Measurements from ENCODE around the gene CREB5. TPM values are rescaled to one million over a fixed set of nuclear protein-coding genes. Genes with fewer than 3 reads are reported as not detected.

CREB5 gene
- total and polyA plus RNA-seq, 2 donors (not counting 3 experiments of a cell fraction or from before 2014, with no cell fraction given), result 19.6 to 28.4 TPM

DNA sequence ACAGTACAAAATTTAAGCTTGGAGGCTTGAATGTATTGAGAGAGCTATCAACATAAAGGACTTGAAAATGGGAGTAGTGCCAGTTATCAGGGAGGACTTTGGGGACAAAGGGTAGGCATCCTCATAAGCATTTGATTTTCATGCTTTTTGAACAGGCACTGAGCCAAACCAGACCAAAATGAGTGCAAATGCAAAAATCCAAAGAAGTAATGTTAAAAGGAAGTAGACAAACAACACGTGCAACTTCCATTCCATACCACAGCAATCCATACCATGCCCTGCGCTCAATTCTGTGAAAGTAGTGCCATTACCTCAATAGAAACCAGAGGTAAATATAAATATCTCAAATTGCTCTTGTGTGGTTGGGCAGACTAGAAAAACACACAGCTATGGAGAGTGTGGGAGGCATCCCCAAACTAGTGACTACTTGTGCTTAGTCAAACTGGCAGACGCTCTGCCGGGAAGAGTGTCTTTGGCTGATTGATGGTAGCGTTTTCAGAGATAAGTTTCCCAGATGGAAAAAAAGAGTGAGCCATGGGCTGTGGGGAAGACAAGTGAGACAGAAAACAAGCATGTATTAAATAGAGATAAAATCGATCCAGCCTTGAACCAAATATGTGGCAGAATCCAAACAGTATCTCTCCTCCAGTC lies 161.5 kb downstream of the CREB5 start:
- dilution Hi-C loops (cut with MboI; ENCODE audit: extremely low pct_ligation_motif_present, low sequenced_read_pairs) (no loop called here), intact Hi-C loops (cut with micrococcal nuclease) (loop anchor here (1.0 to 5.0 kb wide), 4 partner anchors 32 to 164 kb away; no protein-coding TSS in a partner anchor)
- DNase-seq (ENCODE audit: low read depth, low spot score), result no peak
- no peaks in the 10 kb centered on the region for H4K20me1 ChIP-seq (replicated peaks; ENCODE audit: control insufficient read depth, extremely low read depth, insufficient read depth, low read length)
- peak; percentile 15 for FAIRE-seq
- no peaks in the 10 kb centered on the region for H3K36me3 ChIP-seq (ENCODE audit: control insufficient read depth in 2 of 2, extremely low read depth in 1 of 2, insufficient read depth in 2 of 2, low read length in 2 of 2)
- H3K9ac ChIP-seq (replicated peaks; ENCODE audit: extremely low read depth, insufficient read depth, low read length), result no peak overlapping the region
- peaks cover 21% of the 10 kb centered on the region for H3K4me1 ChIP-seq (ENCODE audit: control insufficient read depth, extremely low read depth, insufficient read depth, low read length)
- H3K9me3 ChIP-seq (replicated peaks; ENCODE audit: control insufficient read depth, insufficient read depth, low read length), result no peaks in the 10 kb centered on the region
- peaks cover 2 to 10% of the 10 kb centered on the region in 2 experiments for H3K27me3 ChIP-seq (ENCODE audit: control insufficient read depth in 2 of 2, insufficient read depth in 2 of 2, low read length in 2 of 2)
- H3K9me1 ChIP-seq (replicated peaks; ENCODE audit: control insufficient read depth, extremely low read depth, insufficient read depth, low read length), result no peaks in the 10 kb centered on the region
- no peak overlapping the region for H3K4me3 ChIP-seq (replicated peaks in 1 of 3; ENCODE audit: insufficient read depth in 1 of 3, low read depth in 1 of 3, low read length in 3 of 3)
- H3K79me2 ChIP-seq (ENCODE audit: control insufficient read depth, insufficient read depth, low read length), result no peaks in the 10 kb centered on the region
- H2AFZ ChIP-seq (ENCODE audit: low read depth, low read length), result no peak overlapping the region
- BruUV-seq (replicated peaks), result no TSS peak
- H3K4me2 ChIP-seq (ENCODE audit: insufficient read depth, low read length), result no peak overlapping the region
- ChIA-PET CTCF (interaction anchor here (1.0 to 1.5 kb wide), 5 partner anchors 17 to 174 kb away, joined by 3 to 6 read pairs (median 4); no protein-coding TSS in a partner anchor), POLR2A (no interaction called here)
- no peak for TF ChIP-seq FOS (IDR thresholded peaks at IDR 0.05; ENCODE audit: borderline replicate concordance, insufficient read depth, low read length)
- no peak for TF ChIP-seq EZH2 (IDR thresholded peaks at IDR 0.05; ENCODE audit: borderline replicate concordance, low read depth, low read length, severe bottlenecking)
- no peak for TF ChIP-seq POLR2A (IDR thresholded peaks at IDR 0.05; ENCODE audit: low read depth, low read length)
- TF ChIP-seq JUN (IDR thresholded peaks at IDR 0.05; ENCODE audit: borderline replicate concordance, insufficient read depth, insufficient read length, low read depth), result no peak
- TF ChIP-seq MYC (IDR thresholded peaks at IDR 0.05; ENCODE audit: low read depth, low read length), result no peak
- TF ChIP-seq POLR2AphosphoS5 (IDR thresholded peaks at IDR 0.05; ENCODE audit: insufficient read depth, low read depth, low read length), result no peak
- no peak for TF ChIP-seq GATA2 (IDR thresholded peaks at IDR 0.05; ENCODE audit: insufficient read depth, insufficient read length, low read depth, low read length)
- TF ChIP-seq, protein P1, sequence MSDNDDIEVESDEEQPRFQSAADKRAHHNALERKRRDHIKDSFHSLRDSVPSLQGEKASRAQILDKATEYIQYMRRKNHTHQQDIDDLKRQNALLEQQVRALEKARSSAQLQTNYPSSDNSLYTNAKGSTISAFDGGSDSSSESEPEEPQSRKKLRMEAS (IDR thresholded peaks at IDR 0.05; ENCODE audit: insufficient read depth, insufficient read length), result no peak
- no peak overlapping the region for H3K27ac ChIP-seq (ENCODE audit: insufficient read depth, low read depth, low read length)

Measured in endothelial cell of umbilical vein (primary cell).